ENCODE measurements around the gene ITSN1.

- TF ChIP-seq CTCF (IDR thresholded peaks at IDR 0.05): no peak
- no peak for TF ChIP-seq POLR2A (IDR thresholded peaks at IDR 0.05)
Measured at GRCh38 chr21:33858667-33859372, 216.5 kb downstream of the ITSN1 start.
